Measurements from ENCODE around the gene ARHGEF40. TPM values are rescaled to one million over a fixed set of nuclear protein-coding genes. Genes with fewer than 3 reads are reported as not detected.

The ARHGEF40 gene
- total RNA-seq, 3 donors from 2014 or later, result 33.7 to 51.4 (median 40.6) TPM

DNA sequence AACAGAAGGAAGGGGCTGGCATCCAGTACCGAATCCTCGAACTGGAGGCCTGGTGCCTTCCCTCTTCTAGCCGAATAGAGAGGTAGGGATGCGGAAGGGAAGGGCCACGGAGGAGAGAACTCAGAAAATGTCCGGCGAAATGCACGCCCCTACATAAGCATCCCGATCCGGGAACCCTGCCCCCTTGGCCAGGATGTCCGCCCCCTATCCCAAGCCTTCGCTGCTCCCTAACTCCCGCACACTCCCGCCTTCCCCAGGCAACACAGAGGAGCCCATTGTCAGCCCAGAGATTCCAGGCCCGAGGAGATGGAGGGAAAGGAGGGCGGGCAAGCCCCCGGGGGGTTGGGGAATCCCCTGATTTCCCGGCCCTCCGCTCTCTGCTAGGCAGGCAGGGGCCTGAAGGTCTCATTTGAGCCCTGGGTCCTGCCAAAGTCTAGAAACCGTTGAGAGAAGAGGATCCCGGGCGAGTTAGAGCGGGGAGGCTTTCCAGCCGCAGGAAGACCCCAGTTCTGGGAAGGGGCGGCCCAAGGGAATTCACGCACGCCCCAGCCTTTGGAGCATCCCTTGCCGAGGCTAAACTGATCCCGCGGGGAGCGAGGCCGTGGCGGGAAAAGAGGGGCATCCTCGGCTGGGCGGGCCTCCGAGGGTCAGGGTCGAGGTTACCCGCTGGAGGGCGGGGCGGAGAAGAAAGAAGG is 569 bp upstream of the ARHGEF40 start:
- no peaks in the 10 kb centered on the region for H3K27me3 ChIP-seq
- TF ChIP-seq POLR2A (IDR thresholded peaks at IDR 0.05) (no peak), POLR2AphosphoS5 (IDR thresholded peaks at IDR 0.05) (no peak)
- TF ChIP-seq, protein P1, sequence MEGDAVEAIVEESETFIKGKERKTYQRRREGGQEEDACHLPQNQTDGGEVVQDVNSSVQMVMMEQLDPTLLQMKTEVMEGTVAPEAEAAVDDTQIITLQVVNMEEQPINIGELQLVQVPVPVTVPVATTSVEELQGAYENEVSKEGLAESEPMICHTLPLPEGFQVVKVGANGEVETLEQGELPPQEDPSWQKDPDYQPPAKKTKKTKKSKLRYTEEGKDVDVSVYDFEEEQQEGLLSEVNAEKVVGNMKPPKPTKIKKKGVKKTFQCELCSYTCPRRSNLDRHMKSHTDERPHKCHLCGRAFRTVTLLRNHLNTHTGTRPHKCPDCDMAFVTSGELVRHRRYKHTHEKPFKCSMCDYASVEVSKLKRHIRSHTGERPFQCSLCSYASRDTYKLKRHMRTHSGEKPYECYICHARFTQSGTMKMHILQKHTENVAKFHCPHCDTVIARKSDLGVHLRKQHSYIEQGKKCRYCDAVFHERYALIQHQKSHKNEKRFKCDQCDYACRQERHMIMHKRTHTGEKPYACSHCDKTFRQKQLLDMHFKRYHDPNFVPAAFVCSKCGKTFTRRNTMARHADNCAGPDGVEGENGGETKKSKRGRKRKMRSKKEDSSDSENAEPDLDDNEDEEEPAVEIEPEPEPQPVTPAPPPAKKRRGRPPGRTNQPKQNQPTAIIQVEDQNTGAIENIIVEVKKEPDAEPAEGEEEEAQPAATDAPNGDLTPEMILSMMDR (IDR thresholded peaks at IDR 0.05), result no peak
- H3K9me3 ChIP-seq, result no peaks in the 10 kb centered on the region
- H3K4me3 ChIP-seq, result peak overlapping the region; percentile 68 to 86 (median 73)
- H3K36me3 ChIP-seq, result no peaks in the 10 kb centered on the region
- DNase-seq (ENCODE audit: low spot score in 2 of 2), result peak in 1 of 2 donors; percentile 59
- peak overlapping the region; percentile 91 to 92 for H3K27ac ChIP-seq
- intact Hi-C loops (cut with DNase I; ENCODE audit: low total_unique reads), result loop anchor here (10.0 kb wide), 1 partner anchor 95 kb away; no protein-coding TSS in a partner anchor
- peaks cover 4 to 17% of the 10 kb centered on the region in 2 donors for H3K4me1 ChIP-seq

DNA sequence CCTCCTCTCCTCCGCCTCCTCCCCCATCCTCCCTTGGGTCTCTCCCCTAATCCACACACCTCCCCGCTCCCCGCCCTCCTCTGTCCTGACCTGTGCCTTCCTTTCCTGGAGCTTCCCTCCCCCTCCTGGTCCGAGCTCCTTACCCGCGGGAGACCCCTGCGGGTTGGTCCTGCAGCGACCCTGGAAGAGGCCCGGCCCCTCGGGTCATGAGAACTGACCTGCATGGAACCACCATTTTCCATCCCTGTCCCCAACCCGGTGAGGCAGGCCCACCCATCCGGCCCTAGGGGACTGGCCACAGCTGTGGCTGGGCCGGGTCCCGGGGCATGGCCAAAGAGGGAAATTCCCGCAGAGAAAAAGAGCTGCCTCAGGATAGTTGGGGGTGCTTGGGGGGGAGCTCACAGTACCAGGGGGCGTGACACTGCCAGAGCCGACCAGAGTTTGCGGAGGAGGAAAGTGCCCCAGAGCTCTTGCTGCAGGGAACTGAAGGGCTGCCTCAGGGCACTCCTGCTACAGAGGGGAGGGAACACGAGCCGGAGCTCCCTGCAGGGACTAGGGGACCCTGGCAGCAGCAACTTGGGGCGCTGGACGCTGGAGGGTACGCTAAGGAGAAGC is 613 bp downstream of the ARHGEF40 start:
- no peak for TF ChIP-seq POLR2AphosphoS5 (IDR thresholded peaks at IDR 0.05)
- TF ChIP-seq, protein P1 (IDR thresholded peaks at IDR 0.05), result no peak
- TF ChIP-seq POLR2A (IDR thresholded peaks at IDR 0.05), result no peak
- Histone ChIP-seq H3K4me3 (peak overlapping the region; percentile 68 to 86 (median 73)), H3K27me3 (no peaks in the 10 kb centered on the region), H3K27ac (peak overlapping the region; percentile 91 to 92), H3K36me3 (no peaks in the 10 kb centered on the region), H3K4me1 (peaks cover 4 to 17% of the 10 kb centered on the region in 2 donors), H3K9me3 (no peaks in the 10 kb centered on the region)
- peak in 1 of 2 donors; percentile 48 for DNase-seq (ENCODE audit: low spot score in 2 of 2)
- intact Hi-C loops (cut with DNase I; ENCODE audit: low total_unique reads), result no loop called here

DNA sequence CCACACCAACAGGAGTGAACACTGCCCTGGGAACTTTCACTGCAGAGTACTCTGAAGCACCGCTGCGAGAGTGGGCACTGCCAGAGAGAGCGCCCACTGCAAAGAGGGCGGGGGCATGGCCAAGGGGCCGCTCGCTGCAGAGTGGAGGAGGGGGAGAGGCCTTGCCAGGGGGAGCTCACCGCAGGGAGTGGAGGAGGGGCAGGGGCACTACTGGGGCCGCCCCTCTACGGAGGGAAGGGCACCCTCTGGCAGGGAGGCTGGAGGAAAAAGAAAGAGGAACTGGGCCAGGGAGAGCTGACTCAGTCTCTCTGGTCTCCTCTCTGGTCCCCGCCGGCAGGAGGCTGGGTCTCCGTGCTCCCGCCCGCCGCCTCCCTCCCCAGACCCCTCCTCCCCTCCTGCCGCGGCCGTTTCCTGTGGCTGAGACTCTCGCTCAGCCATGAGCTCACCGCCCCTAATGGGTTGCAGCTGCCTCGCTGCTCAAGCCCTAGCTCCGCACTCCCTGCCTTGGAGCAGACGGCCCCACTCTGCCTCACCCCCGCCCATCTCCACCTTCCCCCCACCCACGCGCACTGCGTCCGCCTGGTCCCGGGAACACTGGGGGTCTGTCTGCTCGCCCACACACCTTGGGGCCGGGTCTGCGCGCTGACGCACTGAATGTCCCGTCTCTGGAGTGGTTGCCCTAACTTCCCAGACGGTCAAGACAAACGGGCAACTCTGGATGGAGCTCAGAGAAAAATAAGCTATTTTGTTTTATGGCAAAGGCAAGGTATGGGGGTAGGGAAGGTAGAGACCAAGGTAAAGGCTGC is 1.3 kb downstream of the ARHGEF40 start:
- DNase-seq (ENCODE audit: low spot score in 2 of 2), result peak; percentile 65 to 71
- H3K27ac ChIP-seq, result peak overlapping the region; percentile 91 to 92
- TF ChIP-seq, protein P1 (IDR thresholded peaks at IDR 0.05), result no peak
- TF ChIP-seq POLR2AphosphoS5 (IDR thresholded peaks at IDR 0.05) (peak in 1 of 3 donors; percentile 33), POLR2A (IDR thresholded peaks at IDR 0.05) (no peak)
- intact Hi-C loops (cut with DNase I; ENCODE audit: low total_unique reads), result no loop called here
- peak overlapping the region; percentile 68 to 86 (median 73) for H3K4me3 ChIP-seq
- H3K27me3 ChIP-seq, result no peaks in the 10 kb centered on the region
- H3K4me1 ChIP-seq, result peaks cover 4 to 17% of the 10 kb centered on the region in 2 donors
- no peaks in the 10 kb centered on the region for H3K9me3 ChIP-seq
- no peaks in the 10 kb centered on the region for H3K36me3 ChIP-seq

DNA sequence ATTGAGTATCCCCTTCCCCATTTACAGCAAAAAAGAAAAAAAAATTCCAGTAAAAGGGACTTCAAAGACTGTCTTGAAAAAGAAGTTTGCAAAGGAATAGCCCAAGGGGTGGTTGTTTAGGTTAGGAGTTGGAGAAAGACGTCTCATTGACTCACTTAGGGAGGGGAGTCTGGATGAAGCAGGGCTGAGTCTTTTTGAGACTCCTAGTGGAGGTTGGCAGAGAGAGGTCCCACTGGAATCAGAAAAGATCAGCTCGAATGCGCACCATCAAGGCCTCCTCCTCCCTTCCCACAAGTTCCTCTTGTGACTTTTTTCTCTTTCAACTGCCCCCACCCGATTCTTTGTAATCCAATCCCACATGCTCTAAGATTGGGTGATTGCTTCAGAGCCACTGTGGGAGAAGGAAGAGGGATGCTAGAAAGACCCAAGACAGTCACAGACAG is 1.9 kb downstream of the ARHGEF40 start:
- peak overlapping the region; percentile 91 to 92 for H3K27ac ChIP-seq
- peak overlapping the region; percentile 68 to 86 (median 73) for H3K4me3 ChIP-seq
- H3K4me1 ChIP-seq, result peaks cover 4 to 17% of the 10 kb centered on the region in 2 donors
- DNase-seq (ENCODE audit: low spot score in 2 of 2), result no peak
- no peaks in the 10 kb centered on the region for H3K36me3 ChIP-seq
- intact Hi-C loops (cut with DNase I; ENCODE audit: low total_unique reads), result no loop called here
- peak; percentile 13 for TF ChIP-seq POLR2A (IDR thresholded peaks at IDR 0.05)
- TF ChIP-seq POLR2AphosphoS5 (IDR thresholded peaks at IDR 0.05), result peak in 1 of 3 donors; percentile 39
- TF ChIP-seq, protein P1 (IDR thresholded peaks at IDR 0.05), result no peak
- H3K9me3 ChIP-seq, result no peaks in the 10 kb centered on the region
- H3K27me3 ChIP-seq, result no peaks in the 10 kb centered on the region
